HepG2 (cell line): ENCODE measurements around the gene ALKBH4.

Source experiments
- MTF2 ChIP-seq: sonication (generic); formaldehyde crosslinking; IDR thresholded peaks from 2 replicates; pipeline ENCODE4 v1.5.0; 2020; ENCODE audit warnings: missing genetic modification reagents, borderline replicate concordance
- NFIC ChIP-seq: IDR thresholded peaks from 2 replicates; pipeline ENCODE4 v1.6.1; 2012; ENCODE audit warnings: mild to moderate bottlenecking, low read length, inconsistent platforms
- ZNF329 ChIP-seq: sonication (generic); formaldehyde crosslinking; IDR thresholded peaks from 2 replicates; pipeline ENCODE4 v1.9.0; 2021; ENCODE audit warnings: low read depth, mild to moderate bottlenecking, missing genetic modification reagents
- TF ChIP-seq, protein P1 (sequence below): sonication (generic); formaldehyde crosslinking; conservative IDR thresholded peaks from 2 replicates; pipeline ENCODE4 v1.4.0; 2020; ENCODE audit warnings: missing genetic modification reagents
- TF ChIP-seq, protein P2 (sequence below): IDR thresholded peaks from 2 replicates; pipeline ENCODE4 v1.6.1; 2016; ENCODE audit warnings: low read depth, missing genetic modification reagents, missing compliant biosample characterization

GRCh38 chr7:102424787-102425218, 39.9 kb downstream of the ALKBH4 start:
- TF ChIP-seq, protein P1, sequence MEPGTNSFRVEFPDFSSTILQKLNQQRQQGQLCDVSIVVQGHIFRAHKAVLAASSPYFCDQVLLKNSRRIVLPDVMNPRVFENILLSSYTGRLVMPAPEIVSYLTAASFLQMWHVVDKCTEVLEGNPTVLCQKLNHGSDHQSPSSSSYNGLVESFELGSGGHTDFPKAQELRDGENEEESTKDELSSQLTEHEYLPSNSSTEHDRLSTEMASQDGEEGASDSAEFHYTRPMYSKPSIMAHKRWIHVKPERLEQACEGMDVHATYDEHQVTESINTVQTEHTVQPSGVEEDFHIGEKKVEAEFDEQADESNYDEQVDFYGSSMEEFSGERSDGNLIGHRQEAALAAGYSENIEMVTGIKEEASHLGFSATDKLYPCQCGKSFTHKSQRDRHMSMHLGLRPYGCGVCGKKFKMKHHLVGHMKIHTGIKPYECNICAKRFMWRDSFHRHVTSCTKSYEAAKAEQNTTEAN (CRISPR knock-in tag) = no peak
- TF ChIP-seq, protein P2, sequence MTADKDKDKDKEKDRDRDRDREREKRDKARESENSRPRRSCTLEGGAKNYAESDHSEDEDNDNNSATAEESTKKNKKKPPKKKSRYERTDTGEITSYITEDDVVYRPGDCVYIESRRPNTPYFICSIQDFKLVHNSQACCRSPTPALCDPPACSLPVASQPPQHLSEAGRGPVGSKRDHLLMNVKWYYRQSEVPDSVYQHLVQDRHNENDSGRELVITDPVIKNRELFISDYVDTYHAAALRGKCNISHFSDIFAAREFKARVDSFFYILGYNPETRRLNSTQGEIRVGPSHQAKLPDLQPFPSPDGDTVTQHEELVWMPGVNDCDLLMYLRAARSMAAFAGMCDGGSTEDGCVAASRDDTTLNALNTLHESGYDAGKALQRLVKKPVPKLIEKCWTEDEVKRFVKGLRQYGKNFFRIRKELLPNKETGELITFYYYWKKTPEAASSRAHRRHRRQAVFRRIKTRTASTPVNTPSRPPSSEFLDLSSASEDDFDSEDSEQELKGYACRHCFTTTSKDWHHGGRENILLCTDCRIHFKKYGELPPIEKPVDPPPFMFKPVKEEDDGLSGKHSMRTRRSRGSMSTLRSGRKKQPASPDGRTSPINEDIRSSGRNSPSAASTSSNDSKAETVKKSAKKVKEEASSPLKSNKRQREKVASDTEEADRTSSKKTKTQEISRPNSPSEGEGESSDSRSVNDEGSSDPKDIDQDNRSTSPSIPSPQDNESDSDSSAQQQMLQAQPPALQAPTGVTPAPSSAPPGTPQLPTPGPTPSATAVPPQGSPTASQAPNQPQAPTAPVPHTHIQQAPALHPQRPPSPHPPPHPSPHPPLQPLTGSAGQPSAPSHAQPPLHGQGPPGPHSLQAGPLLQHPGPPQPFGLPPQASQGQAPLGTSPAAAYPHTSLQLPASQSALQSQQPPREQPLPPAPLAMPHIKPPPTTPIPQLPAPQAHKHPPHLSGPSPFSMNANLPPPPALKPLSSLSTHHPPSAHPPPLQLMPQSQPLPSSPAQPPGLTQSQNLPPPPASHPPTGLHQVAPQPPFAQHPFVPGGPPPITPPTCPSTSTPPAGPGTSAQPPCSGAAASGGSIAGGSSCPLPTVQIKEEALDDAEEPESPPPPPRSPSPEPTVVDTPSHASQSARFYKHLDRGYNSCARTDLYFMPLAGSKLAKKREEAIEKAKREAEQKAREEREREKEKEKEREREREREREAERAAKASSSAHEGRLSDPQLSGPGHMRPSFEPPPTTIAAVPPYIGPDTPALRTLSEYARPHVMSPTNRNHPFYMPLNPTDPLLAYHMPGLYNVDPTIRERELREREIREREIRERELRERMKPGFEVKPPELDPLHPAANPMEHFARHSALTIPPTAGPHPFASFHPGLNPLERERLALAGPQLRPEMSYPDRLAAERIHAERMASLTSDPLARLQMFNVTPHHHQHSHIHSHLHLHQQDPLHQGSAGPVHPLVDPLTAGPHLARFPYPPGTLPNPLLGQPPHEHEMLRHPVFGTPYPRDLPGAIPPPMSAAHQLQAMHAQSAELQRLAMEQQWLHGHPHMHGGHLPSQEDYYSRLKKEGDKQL (CRISPR knock-in tag) = no peak
- TF ChIP-seq MTF2 (CRISPR knock-in tag) (no peak), NFIC (no peak), ZNF329 (CRISPR knock-in tag) (no peak)
